K562 treated with DMSO at 1 percent for 48 hours (cell line): ENCODE measurements around the gene CLHC1. TPM values are rescaled to one million over a fixed set of nuclear protein-coding genes. Genes with fewer than 3 reads are reported as not detected.

ENCODE experiments used
- total RNA-seq: library from RNA; unstranded; fragments of 300-600 nt; gene quantifications from 2 replicates; pipeline ENCODE4 v1.2.3, GENCODE V29; 2022; ENCODE audit warnings: low replicate concordance; ENCODE audit errors: extremely low read depth

The CLHC1 gene
- not detected in 2 replicates for total RNA-seq

GRCh38 chr2:55232084-55232862 is at the start of gene CLHC1, which contains the start of gene RPS27A:
CLHC1 (minus strand) TSS chr2:55232293; CDS start chr2:55222411, 9,882 bp downstream.
RPS27A (plus strand) TSS chr2:55232688; CDS start chr2:55232825, 137 bp downstream.

GRCh38 chr2:55268907-55269644 is 37.0 kb upstream of the CLHC1 start, which contains the start of gene MTIF2:
MTIF2 (minus strand) TSS chr2:55269231; CDS start chr2:55263858, 5,373 bp downstream.

Other genes starting within 250 kb of the CLHC1 start
- 362 TPM in 1 of 2 replicates, not detected in the other for gene RTN4, start 181.8 kb downstream of the CLHC1 start, total RNA-seq
- gene RPS27A, start 395 bp upstream of the CLHC1 start, total RNA-seq, result not detected in 2 replicates
- gene MTIF2, start 36.9 kb upstream of the CLHC1 start, total RNA-seq, result not detected in 2 replicates
- not detected in 2 replicates for gene CCDC88A, start 187.6 kb upstream of the CLHC1 start, total RNA-seq